NCI-H345 (cell line): ENCODE measurements around the gene SPG7.
"Not testable (repeated sequence)": the region's sequence is repeated elsewhere in the genome, so short reads cannot be mapped to it uniquely, and the experiment has no call there.

ENCODE experiments used
- DNase-seq: peaks from one replicate; lab custom pipeline; 2025; lab: John Stamatoyannopoulos, UW

Gene SPG7

GRCh38 chr16:89581045-89581695 lies 73.0 kb downstream of the SPG7 start:
- DNase-seq = no peak

GRCh38 chr16:89581861-89582563 lies 73.8 kb downstream of the SPG7 start:
- DNase-seq = no peak

- DNase-seq = no peak
Measured at GRCh38 chr16:89582614-89583196, 74.5 kb downstream of the SPG7 start.

GRCh38 chr16:89583197-89583894 lies 75.1 kb downstream of the SPG7 start:
- DNase-seq = no peak

- no peak for DNase-seq
Measured at GRCh38 chr16:89583895-89584644, 75.9 kb downstream of the SPG7 start.

- no peak for DNase-seq
Measured at GRCh38 chr16:89584768-89585549, 76.8 kb downstream of the SPG7 start.

- no peak for DNase-seq
Measured at GRCh38 chr16:89586218-89586617, 78.0 kb downstream of the SPG7 start.

- no peak for DNase-seq
Measured at GRCh38 chr16:89586853-89587252, 78.7 kb downstream of the SPG7 start.

- DNase-seq = not testable (repeated sequence)
Measured at GRCh38 chr16:89587676-89588075, 79.5 kb downstream of the SPG7 start.

GRCh38 chr16:89588413-89589109 lies 80.4 kb downstream of the SPG7 start:
- DNase-seq = no peak

- no peak for DNase-seq
Measured at GRCh38 chr16:89589241-89589926, 81.2 kb downstream of the SPG7 start.

- DNase-seq = no peak
Measured at GRCh38 chr16:89593841-89594240, 85.6 kb downstream of the SPG7 start.

GRCh38 chr16:89595330-89596060 lies 87.3 kb downstream of the SPG7 start:
- no peak for DNase-seq

GRCh38 chr16:89596061-89596689 lies 88.0 kb downstream of the SPG7 start:
- no peak for DNase-seq

GRCh38 chr16:89596957-89597649 lies 88.9 kb downstream of the SPG7 start:
- DNase-seq = no peak

GRCh38 chr16:89598199-89598598 lies 90.0 kb downstream of the SPG7 start:
- DNase-seq = no peak

- DNase-seq = peak; percentile 11
Measured at GRCh38 chr16:89599451-89599858, 91.3 kb downstream of the SPG7 start.

- DNase-seq = no peak
Measured at GRCh38 chr16:89599902-89600301, 91.7 kb downstream of the SPG7 start.
